Measurements from ENCODE around the gene OR2V1.

DNA sequence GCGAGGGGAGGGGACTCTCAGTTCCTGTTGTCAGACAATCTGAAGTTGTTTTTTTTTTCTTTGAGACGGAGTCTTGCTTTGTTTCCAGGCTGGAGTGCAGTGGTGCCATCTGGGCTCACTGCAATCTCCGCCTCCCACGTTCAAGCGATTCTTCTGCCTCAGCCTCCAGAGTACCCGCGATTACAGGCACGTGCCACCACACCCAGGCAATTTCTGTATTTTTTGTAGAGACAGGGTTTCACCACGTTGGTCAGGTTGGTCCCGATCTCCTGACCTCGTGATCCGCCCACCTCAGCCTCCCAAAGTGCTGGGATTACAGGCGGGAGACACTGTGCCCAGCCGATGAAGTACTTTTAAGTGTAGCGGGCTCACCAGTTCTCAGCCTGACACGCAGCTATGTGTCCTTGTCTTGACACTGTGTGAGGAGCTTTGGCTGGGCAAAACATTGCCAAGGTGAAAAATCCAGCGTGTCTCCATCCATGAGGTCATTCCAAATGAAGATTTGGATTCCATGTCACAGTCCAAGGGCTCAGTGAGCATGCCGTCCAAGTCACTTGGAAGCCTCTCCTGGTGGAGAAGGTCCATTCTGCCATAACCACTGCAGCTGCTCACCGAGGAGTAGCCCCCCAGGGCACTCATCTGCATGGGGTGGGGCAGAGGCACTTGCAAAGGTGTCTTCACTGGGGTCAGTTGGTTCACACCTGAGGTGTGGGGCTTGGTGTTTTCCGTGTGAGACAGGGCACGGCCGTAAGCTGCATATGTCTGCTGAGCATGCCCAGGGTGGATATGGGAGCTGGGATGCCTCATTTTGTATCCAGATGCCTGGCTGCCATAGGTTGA is 32.0 kb downstream of the OR2V1 start:
- TF ChIP-seq, protein P1, sequence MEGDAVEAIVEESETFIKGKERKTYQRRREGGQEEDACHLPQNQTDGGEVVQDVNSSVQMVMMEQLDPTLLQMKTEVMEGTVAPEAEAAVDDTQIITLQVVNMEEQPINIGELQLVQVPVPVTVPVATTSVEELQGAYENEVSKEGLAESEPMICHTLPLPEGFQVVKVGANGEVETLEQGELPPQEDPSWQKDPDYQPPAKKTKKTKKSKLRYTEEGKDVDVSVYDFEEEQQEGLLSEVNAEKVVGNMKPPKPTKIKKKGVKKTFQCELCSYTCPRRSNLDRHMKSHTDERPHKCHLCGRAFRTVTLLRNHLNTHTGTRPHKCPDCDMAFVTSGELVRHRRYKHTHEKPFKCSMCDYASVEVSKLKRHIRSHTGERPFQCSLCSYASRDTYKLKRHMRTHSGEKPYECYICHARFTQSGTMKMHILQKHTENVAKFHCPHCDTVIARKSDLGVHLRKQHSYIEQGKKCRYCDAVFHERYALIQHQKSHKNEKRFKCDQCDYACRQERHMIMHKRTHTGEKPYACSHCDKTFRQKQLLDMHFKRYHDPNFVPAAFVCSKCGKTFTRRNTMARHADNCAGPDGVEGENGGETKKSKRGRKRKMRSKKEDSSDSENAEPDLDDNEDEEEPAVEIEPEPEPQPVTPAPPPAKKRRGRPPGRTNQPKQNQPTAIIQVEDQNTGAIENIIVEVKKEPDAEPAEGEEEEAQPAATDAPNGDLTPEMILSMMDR (IDR thresholded peaks at IDR 0.05), result no peak
- no peak for TF ChIP-seq POLR2A (IDR thresholded peaks at IDR 0.05)
